HEK293 (cell line): ENCODE results near the gene RGS5.
"Not testable (repeated sequence)": the region's sequence is repeated elsewhere in the genome, so short reads cannot be mapped to it uniquely, and the experiment has no call there.

ENCODE experiments used
- CTCF ChIA-PET: fragments of 350-600 bp; formaldehyde crosslinking; extraction: SDS; loops from one replicate; lab custom pipeline; 2021; ENCODE audit warnings: antibody characterized with exemption; lab: Yijun Ruan, JAX
- POLR2A ChIA-PET: fragments of 300-600 bp; formaldehyde crosslinking; extraction: SDS; loops from one replicate; lab custom pipeline; 2020; ENCODE audit warnings: antibody characterized with exemption, inconsistent platforms; lab: Yijun Ruan, JAX
- H3K27ac ChIP-seq: fragments of 200-500 bp; sonication (Bioruptor generic); 2 replicates; pipeline ENCODE4 v1.5.1; 2014; ENCODE audit warnings: low read depth, low read length, control low read depth, inconsistent platforms; ENCODE audit errors: extremely low read depth
- H3K36me3 ChIP-seq, 2 experiments: fragments of 200-500 bp in 1 of 2; sonication (Bioruptor generic) in 1 of 2; 1 replicate in 1 of 2; 2 replicates in 1 of 2; pipeline ENCODE4 v1.5.1; 2014 to 2017; ENCODE audit warnings: inconsistent platforms in 2 of 2, low read length in 2 of 2; ENCODE audit not compliant: control insufficient read depth in 2 of 2, insufficient read depth in 1 of 2
- H3K4me1 ChIP-seq: fragments of 200-500 bp; sonication (Bioruptor generic); 2 replicates; pipeline ENCODE4 v1.5.1; 2014; ENCODE audit warnings: mild to moderate bottlenecking, low read length, inconsistent platforms; ENCODE audit not compliant: control insufficient read depth, insufficient read depth
- H3K4me3 ChIP-seq: 2 replicates; pipeline ENCODE4 v1.5.1; 2011; ENCODE audit warnings: low read depth, mild to moderate bottlenecking, control low read depth, low read length, moderate library complexity
- H3K9me3 ChIP-seq: fragments of 200-500 bp; sonication (Bioruptor generic); 2 replicates; pipeline ENCODE4 v1.5.1; 2014; ENCODE audit warnings: low read depth, low read length, inconsistent platforms; ENCODE audit not compliant: control insufficient read depth, insufficient read depth
- GLIS1 ChIP-seq: fragments of 450-650 bp; formaldehyde crosslinking; IDR thresholded peaks from 2 replicates; pipeline ENCODE4 v1.5.1; 2016; ENCODE audit warnings: missing biosample characterization, missing genetic modification characterization
- HOXC10 ChIP-seq: sonication (generic); formaldehyde crosslinking; IDR thresholded peaks from 2 replicates; pipeline ENCODE4 v1.8.1; 2023; ENCODE audit warnings: mild to moderate bottlenecking, missing genetic modification reagents
- ZFP37 ChIP-seq: fragments of 450-650 bp; formaldehyde crosslinking; IDR thresholded peaks from 2 replicates; pipeline ENCODE4 v1.5.1; 2016; ENCODE audit warnings: missing biosample characterization, missing genetic modification characterization
- ZNF121 ChIP-seq: fragments of 450-650 bp; formaldehyde crosslinking; IDR thresholded peaks from 2 replicates; pipeline ENCODE4 v1.5.1; 2016; ENCODE audit warnings: missing biosample characterization, missing genetic modification characterization
- ZNF184 ChIP-seq: fragments of 450-650 bp; IDR thresholded peaks from 2 replicates; pipeline ENCODE4 v1.5.1; 2018; ENCODE audit warnings: missing biosample characterization, mild to moderate bottlenecking, missing genetic modification characterization
- ZNF214 ChIP-seq: fragments of 450-650 bp; formaldehyde crosslinking; IDR thresholded peaks from 2 replicates; pipeline ENCODE4 v1.5.1; 2017; ENCODE audit warnings: missing biosample characterization, mild to moderate bottlenecking, missing genetic modification characterization, borderline replicate concordance
- ZNF426 ChIP-seq: fragments of 450-650 bp; formaldehyde crosslinking; IDR thresholded peaks from 2 replicates; pipeline ENCODE4 v1.5.1; 2017; ENCODE audit warnings: missing biosample characterization, missing genetic modification characterization, mild to moderate bottlenecking, inconsistent platforms, moderate library complexity
- ZNF48 ChIP-seq: fragments of 450-650 bp; formaldehyde crosslinking; IDR thresholded peaks from 2 replicates; pipeline ENCODE4 v1.5.1; 2016; ENCODE audit warnings: missing biosample characterization, missing genetic modification characterization
- ZNF521 ChIP-seq: fragments of 450-650 bp; formaldehyde crosslinking; IDR thresholded peaks from 2 replicates; pipeline ENCODE4 v1.5.1; 2017; ENCODE audit warnings: missing biosample characterization, mild to moderate bottlenecking, missing genetic modification characterization
- ZNF585B ChIP-seq: fragments of 450-650 bp; formaldehyde crosslinking; IDR thresholded peaks from 2 replicates; pipeline ENCODE4 v1.5.1; 2016; ENCODE audit warnings: missing biosample characterization, missing genetic modification characterization
- ZNF596 ChIP-seq: fragments of 450-650 bp; IDR thresholded peaks from 2 replicates; pipeline ENCODE4 v1.5.0; 2018; ENCODE audit warnings: missing biosample characterization, mild to moderate bottlenecking, missing genetic modification characterization, moderate library complexity
- ZNF664 ChIP-seq: fragments of 450-650 bp; formaldehyde crosslinking; IDR thresholded peaks from 2 replicates; pipeline ENCODE4 v1.5.1; 2016; ENCODE audit warnings: missing biosample characterization, missing genetic modification characterization
- ZNF785 ChIP-seq: fragments of 450-650 bp; formaldehyde crosslinking; IDR thresholded peaks from 2 replicates; pipeline ENCODE4 v1.5.1; 2016; ENCODE audit warnings: missing biosample characterization, missing genetic modification characterization
- ZSCAN30 ChIP-seq: fragments of 450-650 bp; IDR thresholded peaks from 2 replicates; pipeline ENCODE4 v1.5.1; 2018; ENCODE audit warnings: missing biosample characterization, mild to moderate bottlenecking, missing genetic modification characterization, moderate library complexity
- ZXDB ChIP-seq: fragments of 450-650 bp; formaldehyde crosslinking; IDR thresholded peaks from 2 replicates; pipeline ENCODE4 v1.5.1; 2016; ENCODE audit warnings: missing biosample characterization, missing genetic modification characterization
- TF ChIP-seq, protein P1 (sequence below): fragments of 450-650 bp; formaldehyde crosslinking; IDR thresholded peaks from 2 replicates; pipeline ENCODE4 v1.5.1; 2017; ENCODE audit warnings: missing biosample characterization, missing genetic modification characterization
- TF ChIP-seq, protein P2 (sequence below): fragments of 450-650 bp; formaldehyde crosslinking; IDR thresholded peaks from 2 replicates; pipeline ENCODE4 v1.5.1; 2016; ENCODE audit warnings: missing biosample characterization, missing genetic modification characterization
- TF ChIP-seq, protein P3 (sequence below): fragments of 450-650 bp; formaldehyde crosslinking; optimal IDR thresholded peaks from 2 replicates; pipeline ENCODE3; 2016; ENCODE audit warnings: missing biosample characterization, mild to moderate bottlenecking, missing genetic modification characterization
- TF ChIP-seq, protein P4 (sequence below): fragments of 450-650 bp; formaldehyde crosslinking; IDR thresholded peaks from 2 replicates; pipeline ENCODE4 v1.5.1; 2016; ENCODE audit warnings: missing biosample characterization, missing genetic modification characterization

The RGS5 gene

DNA sequence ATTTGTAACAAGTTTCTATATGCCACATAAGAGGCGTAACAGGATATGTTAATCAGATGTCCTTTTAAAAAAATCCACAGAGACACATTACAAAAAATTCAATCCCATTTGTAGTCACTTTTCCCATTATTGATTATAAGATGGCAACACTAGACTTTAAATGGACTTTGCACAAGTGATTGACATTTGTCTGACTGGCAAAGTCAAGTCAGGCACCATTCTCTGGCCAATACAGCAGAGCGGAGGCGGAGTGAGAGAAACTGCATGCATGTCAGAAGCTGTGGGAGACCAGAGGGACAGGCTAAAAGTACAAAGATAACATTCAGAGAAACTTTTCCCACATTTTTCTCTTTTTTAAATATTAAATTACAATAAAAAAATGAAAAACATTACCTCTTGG lies 28.1 kb upstream of the RGS5 start:
- no peak overlapping the region for H3K27ac ChIP-seq
- POLR2A ChIA-PET: no interaction called here

DNA sequence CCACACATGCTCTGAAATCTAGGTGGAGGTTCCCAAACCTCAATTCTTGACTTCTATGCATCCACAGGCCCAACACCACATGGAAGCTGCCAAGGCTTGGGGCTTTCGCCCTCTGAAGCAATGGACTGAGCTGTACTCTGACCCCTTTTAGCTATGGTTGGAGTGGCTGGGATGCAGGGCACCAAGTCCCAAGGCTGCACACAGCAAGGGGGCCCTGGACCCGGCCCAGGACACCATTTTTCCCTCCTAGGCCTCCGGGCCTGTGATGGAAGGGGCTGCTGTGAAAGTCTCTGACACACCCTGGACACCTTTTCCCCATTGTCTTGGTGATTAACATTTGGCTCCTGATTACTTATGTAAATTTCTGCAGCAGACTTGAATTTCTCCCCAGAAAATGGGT lies 25.6 kb upstream of the RGS5 start:
- CTCF ChIA-PET, H3K4me3 ChIP-seq, H3K27ac ChIP-seq, H3K9me3 ChIP-seq, H3K4me1 ChIP-seq, POLR2A ChIA-PET, H3K36me3 ChIP-seq: not testable (repeated sequence)
- TF ChIP-seq ZNF585B (tag by site-specific recombination): peak; percentile 93

More for the DNA sequence above, 28.1 kb upstream of the RGS5 start:
- Histone ChIP-seq H3K9me3 (no peaks in the 10 kb centered on the region), H3K36me3 (no peaks in the 10 kb centered on the region), H3K4me3 (no peak overlapping the region), H3K4me1 (no peaks in the 10 kb centered on the region)
- CTCF ChIA-PET: no interaction called here
- no peak for TF ChIP-seq ZNF596
- no peak for TF ChIP-seq ZNF785 (tag by site-specific recombination)
- TF ChIP-seq ZNF521 (tag by site-specific recombination): no peak
- no peak for TF ChIP-seq ZNF48 (tag by site-specific recombination)
- TF ChIP-seq ZNF184 (tag by site-specific recombination): no peak
- TF ChIP-seq ZFP37 (tag by site-specific recombination): no peak
- no peak for TF ChIP-seq ZXDB (tag by site-specific recombination)
- no peak for TF ChIP-seq ZSCAN30
- no peak for TF ChIP-seq ZNF214
- TF ChIP-seq, protein P1, sequence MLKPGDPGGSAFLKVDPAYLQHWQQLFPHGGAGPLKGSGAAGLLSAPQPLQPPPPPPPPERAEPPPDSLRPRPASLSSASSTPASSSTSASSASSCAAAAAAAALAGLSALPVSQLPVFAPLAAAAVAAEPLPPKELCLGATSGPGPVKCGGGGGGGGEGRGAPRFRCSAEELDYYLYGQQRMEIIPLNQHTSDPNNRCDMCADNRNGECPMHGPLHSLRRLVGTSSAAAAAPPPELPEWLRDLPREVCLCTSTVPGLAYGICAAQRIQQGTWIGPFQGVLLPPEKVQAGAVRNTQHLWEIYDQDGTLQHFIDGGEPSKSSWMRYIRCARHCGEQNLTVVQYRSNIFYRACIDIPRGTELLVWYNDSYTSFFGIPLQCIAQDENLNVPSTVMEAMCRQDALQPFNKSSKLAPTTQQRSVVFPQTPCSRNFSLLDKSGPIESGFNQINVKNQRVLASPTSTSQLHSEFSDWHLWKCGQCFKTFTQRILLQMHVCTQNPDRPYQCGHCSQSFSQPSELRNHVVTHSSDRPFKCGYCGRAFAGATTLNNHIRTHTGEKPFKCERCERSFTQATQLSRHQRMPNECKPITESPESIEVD (tag by site-specific recombination): no peak
- TF ChIP-seq, protein P2, sequence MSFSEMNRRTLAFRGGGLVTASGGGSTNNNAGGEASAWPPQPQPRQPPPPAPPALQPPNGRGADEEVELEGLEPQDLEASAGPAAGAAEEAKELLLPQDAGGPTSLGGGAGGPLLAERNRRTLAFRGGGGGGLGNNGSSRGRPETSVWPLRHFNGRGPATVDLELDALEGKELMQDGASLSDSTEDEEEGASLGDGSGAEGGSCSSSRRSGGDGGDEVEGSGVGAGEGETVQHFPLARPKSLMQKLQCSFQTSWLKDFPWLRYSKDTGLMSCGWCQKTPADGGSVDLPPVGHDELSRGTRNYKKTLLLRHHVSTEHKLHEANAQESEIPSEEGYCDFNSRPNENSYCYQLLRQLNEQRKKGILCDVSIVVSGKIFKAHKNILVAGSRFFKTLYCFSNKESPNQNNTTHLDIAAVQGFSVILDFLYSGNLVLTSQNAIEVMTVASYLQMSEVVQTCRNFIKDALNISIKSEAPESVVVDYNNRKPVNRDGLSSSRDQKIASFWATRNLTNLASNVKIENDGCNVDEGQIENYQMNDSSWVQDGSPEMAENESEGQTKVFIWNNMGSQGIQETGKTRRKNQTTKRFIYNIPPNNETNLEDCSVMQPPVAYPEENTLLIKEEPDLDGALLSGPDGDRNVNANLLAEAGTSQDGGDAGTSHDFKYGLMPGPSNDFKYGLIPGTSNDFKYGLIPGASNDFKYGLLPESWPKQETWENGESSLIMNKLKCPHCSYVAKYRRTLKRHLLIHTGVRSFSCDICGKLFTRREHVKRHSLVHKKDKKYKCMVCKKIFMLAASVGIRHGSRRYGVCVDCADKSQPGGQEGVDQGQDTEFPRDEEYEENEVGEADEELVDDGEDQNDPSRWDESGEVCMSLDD: no peak

DNA sequence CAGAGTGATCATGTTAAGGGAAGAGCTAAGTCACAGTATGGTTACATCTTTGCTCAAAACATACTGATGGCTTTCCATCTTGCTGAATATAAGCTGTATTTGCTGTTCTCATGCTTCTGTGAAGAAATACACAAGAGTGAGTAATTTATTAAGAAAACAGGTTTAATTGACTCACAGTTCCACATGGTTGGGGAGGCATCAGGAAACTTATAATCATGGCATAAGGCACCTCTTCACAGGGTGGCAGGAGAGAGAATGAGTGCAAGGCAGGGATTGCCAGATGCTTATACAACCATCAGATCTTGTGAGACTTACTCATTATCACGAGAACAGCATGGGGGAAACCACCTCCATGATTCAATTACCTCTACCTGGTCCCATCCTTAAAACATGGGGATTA lies 24.4 kb upstream of the RGS5 start:
- no peaks in the 10 kb centered on the region for H3K9me3 ChIP-seq
- no peak overlapping the region for H3K27ac ChIP-seq
- no peaks in the 10 kb centered on the region for H3K4me1 ChIP-seq
- no peak overlapping the region for H3K4me3 ChIP-seq
- ChIA-PET POLR2A (no interaction called here), CTCF (no interaction called here)
- H3K36me3 ChIP-seq: no peaks in the 10 kb centered on the region
- no peak for TF ChIP-seq HOXC10 (CRISPR knock-in tag)
- TF ChIP-seq, protein P2: no peak
- TF ChIP-seq, protein P3, sequence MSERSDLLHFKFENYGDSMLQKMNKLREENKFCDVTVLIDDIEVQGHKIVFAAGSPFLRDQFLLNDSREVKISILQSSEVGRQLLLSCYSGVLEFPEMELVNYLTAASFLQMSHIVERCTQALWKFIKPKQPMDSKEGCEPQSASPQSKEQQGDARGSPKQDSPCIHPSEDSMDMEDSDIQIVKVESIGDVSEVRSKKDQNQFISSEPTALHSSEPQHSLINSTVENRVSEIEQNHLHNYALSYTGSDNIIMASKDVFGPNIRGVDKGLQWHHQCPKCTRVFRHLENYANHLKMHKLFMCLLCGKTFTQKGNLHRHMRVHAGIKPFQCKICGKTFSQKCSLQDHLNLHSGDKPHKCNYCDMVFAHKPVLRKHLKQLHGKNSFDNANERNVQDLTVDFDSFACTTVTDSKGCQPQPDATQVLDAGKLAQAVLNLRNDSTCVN: no peak
- TF ChIP-seq ZNF426 (tag by site-specific recombination): no peak
- TF ChIP-seq, protein P4, sequence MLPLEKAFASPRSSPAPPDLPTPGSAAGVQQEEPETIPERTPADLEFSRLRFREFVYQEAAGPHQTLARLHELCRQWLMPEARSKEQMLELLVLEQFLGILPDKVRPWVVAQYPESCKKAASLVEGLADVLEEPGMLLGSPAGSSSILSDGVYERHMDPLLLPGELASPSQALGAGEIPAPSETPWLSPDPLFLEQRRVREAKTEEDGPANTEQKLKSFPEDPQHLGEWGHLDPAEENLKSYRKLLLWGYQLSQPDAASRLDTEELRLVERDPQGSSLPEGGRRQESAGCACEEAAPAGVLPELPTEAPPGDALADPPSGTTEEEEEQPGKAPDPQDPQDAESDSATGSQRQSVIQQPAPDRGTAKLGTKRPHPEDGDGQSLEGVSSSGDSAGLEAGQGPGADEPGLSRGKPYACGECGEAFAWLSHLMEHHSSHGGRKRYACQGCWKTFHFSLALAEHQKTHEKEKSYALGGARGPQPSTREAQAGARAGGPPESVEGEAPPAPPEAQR (tag by site-specific recombination): no peak
- no peak for TF ChIP-seq ZNF121
- TF ChIP-seq ZNF664 (tag by site-specific recombination): no peak
- TF ChIP-seq GLIS1: no peak
